Stimulated activated CD4-positive, alpha-beta T cell treated with anti-CD3 and anti-CD28 coated beads, Interleukin-4, amount 100 ng/mL, for 1 hour (primary cell): ENCODE results near the gene NCK2.
"Not testable (repeated sequence)": the region's sequence is repeated elsewhere in the genome, so short reads cannot be mapped to it uniquely, and the experiment has no call there.

ENCODE experiments used
- DNase-seq: peaks from one replicate; pipeline ENCODE4 v3.0.0-alpha.2; 2020

The NCK2 gene

GRCh38 chr2:105879106-105879802, 134.5 kb downstream of the NCK2 start:
- no peak for DNase-seq

GRCh38 chr2:105879803-105880300, 135.1 kb downstream of the NCK2 start:
- DNase-seq: no peak

- DNase-seq: no peak
Observed at GRCh38 chr2:105880637-105881036, 135.9 kb downstream of the NCK2 start.

GRCh38 chr2:105881286-105882136, 136.8 kb downstream of the NCK2 start:
- no peak for DNase-seq

GRCh38 chr2:105882341-105882740, 137.6 kb downstream of the NCK2 start:
- no peak for DNase-seq

- DNase-seq: no peak
Observed at GRCh38 chr2:105882920-105883435, 138.3 kb downstream of the NCK2 start.

- no peak for DNase-seq
Observed at GRCh38 chr2:105883911-105884694, 139.4 kb downstream of the NCK2 start.

- no peak for DNase-seq
Observed at GRCh38 chr2:105885456-105885855, 140.7 kb downstream of the NCK2 start.

- DNase-seq: no peak
Observed at GRCh38 chr2:105886029-105886454, 141.3 kb downstream of the NCK2 start.

GRCh38 chr2:105886687-105887086, 142.0 kb downstream of the NCK2 start:
- DNase-seq: no peak

GRCh38 chr2:105887256-105887655, 142.5 kb downstream of the NCK2 start:
- no peak for DNase-seq

- no peak for DNase-seq
Observed at GRCh38 chr2:105888625-105889024, 143.9 kb downstream of the NCK2 start.

- DNase-seq: no peak
Observed at GRCh38 chr2:105889046-105889445, 144.3 kb downstream of the NCK2 start.

- no peak for DNase-seq
Observed at GRCh38 chr2:105890111-105890510, 145.4 kb downstream of the NCK2 start.

- DNase-seq: no peak
Observed at GRCh38 chr2:105890856-105891255, 146.1 kb downstream of the NCK2 start.

GRCh38 chr2:105893011-105893995, 148.6 kb downstream of the NCK2 start:
- DNase-seq: no peak

GRCh38 chr2:105894327-105894944, 149.7 kb downstream of the NCK2 start:
- no peak for DNase-seq

GRCh38 chr2:105895990-105896764, 151.5 kb downstream of the NCK2 start:
- no peak for DNase-seq

- DNase-seq: no peak
Observed at GRCh38 chr2:105896765-105897163, 152.1 kb downstream of the NCK2 start.

- DNase-seq: not testable (repeated sequence)
Observed at GRCh38 chr2:105897694-105898093, 153.0 kb downstream of the NCK2 start.
